RWPE2 (cell line): ENCODE data around the gene GAN.

Experiments
- ATAC-seq: fragments of 200-7000 bp; cut with Tn5 transposase; 3 replicates; pipeline ENCODE4 v1.9.1; 2021; ENCODE audit warnings: low read depth
- DNase-seq: peaks from one replicate; pipeline ENCODE4 v3.0.0-alpha.2; 2020; ENCODE audit warnings: low spot score
- H3K27ac ChIP-seq: fragments of 450-650 bp; 2 replicates; pipeline ENCODE4 v1.5.1; 2017; ENCODE audit warnings: mild to moderate bottlenecking; ENCODE audit not compliant: poor library complexity, severe bottlenecking
- H3K27me3 ChIP-seq: fragments of 250-450 bp; sonication (Bioruptor Pico); 2 replicates; pipeline ENCODE4 v1.5.1; 2021; ENCODE audit warnings: mild to moderate bottlenecking, moderate library complexity; ENCODE audit not compliant: insufficient read depth, poor library complexity, severe bottlenecking
- H3K36me3 ChIP-seq: fragments of 250-450 bp; sonication (Bioruptor Pico); 2 replicates; pipeline ENCODE4 v1.5.1; 2020; ENCODE audit warnings: low read depth, mild to moderate bottlenecking, moderate library complexity
- H3K4me1 ChIP-seq: fragments of 250-450 bp; sonication (Bioruptor Pico); 2 replicates; pipeline ENCODE4 v1.5.1; 2021; ENCODE audit warnings: mild to moderate bottlenecking, moderate library complexity; ENCODE audit not compliant: insufficient read depth, poor library complexity, severe bottlenecking
- H3K4me3 ChIP-seq: fragments of 250-450 bp; sonication (Bioruptor Pico); 2 replicates; pipeline ENCODE4 v1.5.1; 2021; ENCODE audit warnings: mild to moderate bottlenecking, moderate library complexity; ENCODE audit not compliant: severe bottlenecking
- H3K9me3 ChIP-seq: fragments of 250-450 bp; sonication (Bioruptor Pico); 2 replicates; pipeline ENCODE4 v1.5.1; 2021; ENCODE audit warnings: mild to moderate bottlenecking, moderate library complexity; ENCODE audit not compliant: severe bottlenecking
- TF ChIP-seq, protein P1 (sequence below): fragments of 450-650 bp; IDR thresholded peaks from one replicate; pipeline ENCODE4 v1.5.1; 2017; ENCODE audit warnings: mild to moderate bottlenecking, moderate library complexity; ENCODE audit not compliant: poor library complexity, severe bottlenecking

The GAN gene

DNA sequence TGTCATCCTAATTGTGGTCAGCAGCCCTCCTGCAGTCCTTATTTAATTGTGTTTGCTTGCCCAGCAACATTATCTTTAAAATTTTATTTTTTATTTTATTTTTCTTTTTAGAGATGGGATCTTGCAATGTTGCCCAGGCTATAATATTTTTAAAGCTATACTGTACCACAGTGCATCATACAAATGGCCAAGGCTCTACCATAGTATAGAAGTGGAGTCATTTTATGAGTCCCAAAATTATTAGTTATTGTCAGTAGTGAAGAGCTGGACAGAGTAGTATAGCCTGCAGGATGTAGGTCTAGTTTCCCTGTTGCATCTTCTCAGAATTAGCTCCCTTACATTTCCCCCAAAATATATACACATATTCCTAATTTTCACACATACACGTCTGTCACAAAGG is 44.1 kb downstream of the GAN start:
- Histone ChIP-seq H3K4me1 (no peaks in the 10 kb centered on the region), H3K36me3 (peaks cover 59% of the 10 kb centered on the region), H3K9me3 (no peaks in the 10 kb centered on the region), H3K27me3 (no peaks in the 10 kb centered on the region), H3K4me3 (no peak overlapping the region), H3K27ac (no peak overlapping the region)
- TF ChIP-seq, protein P1, sequence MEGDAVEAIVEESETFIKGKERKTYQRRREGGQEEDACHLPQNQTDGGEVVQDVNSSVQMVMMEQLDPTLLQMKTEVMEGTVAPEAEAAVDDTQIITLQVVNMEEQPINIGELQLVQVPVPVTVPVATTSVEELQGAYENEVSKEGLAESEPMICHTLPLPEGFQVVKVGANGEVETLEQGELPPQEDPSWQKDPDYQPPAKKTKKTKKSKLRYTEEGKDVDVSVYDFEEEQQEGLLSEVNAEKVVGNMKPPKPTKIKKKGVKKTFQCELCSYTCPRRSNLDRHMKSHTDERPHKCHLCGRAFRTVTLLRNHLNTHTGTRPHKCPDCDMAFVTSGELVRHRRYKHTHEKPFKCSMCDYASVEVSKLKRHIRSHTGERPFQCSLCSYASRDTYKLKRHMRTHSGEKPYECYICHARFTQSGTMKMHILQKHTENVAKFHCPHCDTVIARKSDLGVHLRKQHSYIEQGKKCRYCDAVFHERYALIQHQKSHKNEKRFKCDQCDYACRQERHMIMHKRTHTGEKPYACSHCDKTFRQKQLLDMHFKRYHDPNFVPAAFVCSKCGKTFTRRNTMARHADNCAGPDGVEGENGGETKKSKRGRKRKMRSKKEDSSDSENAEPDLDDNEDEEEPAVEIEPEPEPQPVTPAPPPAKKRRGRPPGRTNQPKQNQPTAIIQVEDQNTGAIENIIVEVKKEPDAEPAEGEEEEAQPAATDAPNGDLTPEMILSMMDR = no peak
- ATAC-seq (no peak), DNase-seq (no peak)

DNA sequence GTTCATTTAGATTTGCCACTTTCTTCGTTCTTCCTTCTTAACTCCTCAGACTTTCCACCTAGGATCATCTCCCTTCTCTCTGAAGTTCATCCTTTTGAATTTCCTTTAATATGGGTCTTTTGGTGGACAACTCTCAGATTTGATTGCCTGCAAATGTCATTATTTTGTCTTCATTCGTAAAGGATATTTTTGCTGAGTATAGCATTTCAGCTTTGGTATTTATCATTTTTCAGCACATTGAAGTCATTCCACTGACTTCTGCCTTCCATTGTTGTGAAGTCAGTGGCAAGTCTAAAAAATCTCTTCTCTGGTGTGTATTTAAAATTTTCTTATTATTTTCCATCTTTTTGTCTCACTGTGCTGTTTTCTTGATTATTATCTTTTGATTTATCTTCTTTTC is 45.4 kb downstream of the GAN start:
- Histone ChIP-seq H3K36me3 (peaks cover 64% of the 10 kb centered on the region), H3K4me3 (no peak overlapping the region), H3K9me3 (no peaks in the 10 kb centered on the region), H3K27ac (no peak overlapping the region), H3K27me3 (no peaks in the 10 kb centered on the region), H3K4me1 (no peaks in the 10 kb centered on the region)
- TF ChIP-seq, protein P1 = no peak
- DNase-seq = no peak
- no peak for ATAC-seq

DNA sequence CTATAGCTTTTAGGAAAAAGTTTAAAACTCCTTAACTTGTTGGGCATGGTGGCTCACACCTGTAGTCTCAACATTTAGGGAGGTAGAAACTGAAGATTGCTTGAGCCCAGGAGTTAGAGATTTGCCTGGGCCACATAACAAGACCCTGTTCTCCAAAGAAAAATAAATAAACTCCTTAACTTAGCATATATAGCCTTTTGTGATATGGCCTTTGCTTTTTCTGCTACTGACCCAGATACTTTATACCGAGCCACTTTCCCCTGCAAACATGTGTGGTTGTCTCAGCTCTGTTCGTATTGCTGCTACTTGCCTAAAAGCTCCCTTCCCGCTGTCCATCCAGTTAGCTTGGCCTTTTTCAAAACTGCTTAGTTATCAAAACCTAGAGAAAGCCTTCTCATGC is 51.0 kb downstream of the GAN start:
- H3K27me3 ChIP-seq = no peaks in the 10 kb centered on the region
- no peak for DNase-seq
- H3K9me3 ChIP-seq = no peaks in the 10 kb centered on the region
- H3K36me3 ChIP-seq = peaks cover 80% of the 10 kb centered on the region
- ATAC-seq = no peak
- H3K4me1 ChIP-seq = peaks cover under 1% of the 10 kb centered on the region
- TF ChIP-seq, protein P1 = no peak
- H3K27ac ChIP-seq = no peak overlapping the region
- no peak overlapping the region for H3K4me3 ChIP-seq

DNA sequence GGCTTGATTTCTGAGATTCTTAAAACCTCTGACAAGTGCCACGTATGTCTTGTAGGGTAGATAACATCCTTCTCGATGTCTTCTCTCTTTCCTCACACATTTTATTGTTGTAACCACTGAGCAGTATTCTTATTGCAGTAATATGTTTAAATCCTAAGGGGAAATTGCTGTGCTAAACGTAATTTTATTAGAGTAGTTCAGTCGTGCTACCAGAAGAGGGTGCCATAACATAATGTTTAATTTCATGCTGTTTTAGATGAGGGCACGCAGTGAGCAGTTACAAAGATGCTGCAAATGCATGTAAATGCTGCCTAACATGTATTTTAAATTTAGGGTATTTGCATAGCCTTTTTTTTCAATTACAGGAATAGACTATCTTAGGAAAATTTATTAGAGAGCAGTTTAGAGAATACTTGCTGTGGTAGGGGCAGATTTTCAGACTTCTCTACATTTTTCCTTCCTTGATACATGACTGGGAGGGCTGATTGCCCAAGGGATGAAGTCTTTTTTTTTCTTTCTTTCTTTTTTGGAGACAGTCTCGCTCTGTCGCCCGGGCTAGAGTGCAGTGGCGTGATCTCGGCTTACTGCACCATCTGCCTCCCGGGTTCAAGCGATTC is 51.7 kb downstream of the GAN start:
- ATAC-seq (peak; percentile 48; the same call in 2 of the 3 replicates), DNase-seq (no peak)
- peaks cover 84% of the 10 kb centered on the region for H3K36me3 ChIP-seq
- H3K27me3 ChIP-seq = no peaks in the 10 kb centered on the region
- H3K9me3 ChIP-seq = no peaks in the 10 kb centered on the region
- TF ChIP-seq, protein P1 = peak; percentile 86
- H3K27ac ChIP-seq = no peak overlapping the region
- H3K4me3 ChIP-seq = no peak overlapping the region
- H3K4me1 ChIP-seq = peaks cover 5% of the 10 kb centered on the region

DNA sequence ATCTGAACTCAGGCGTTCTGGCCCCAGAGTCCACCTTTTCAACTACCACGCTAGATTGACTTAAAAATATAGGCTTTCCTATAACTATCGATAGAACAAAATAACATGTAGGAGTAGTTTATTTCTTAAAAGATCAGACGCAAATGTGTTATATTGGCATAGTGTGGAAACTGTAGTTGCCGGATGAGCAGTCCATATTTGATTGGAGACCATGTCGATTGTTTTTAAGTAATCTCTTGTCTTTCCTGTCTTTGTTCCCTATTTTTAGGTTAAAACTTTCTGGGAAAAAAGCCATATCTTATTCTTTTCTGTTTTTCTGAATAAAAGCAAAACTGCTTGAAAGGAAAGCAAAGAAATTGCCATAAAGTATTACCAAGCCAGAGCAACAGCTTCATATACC is 53.1 kb downstream of the GAN start:
- Histone ChIP-seq H3K27me3 (no peaks in the 10 kb centered on the region), H3K4me1 (peaks cover 5% of the 10 kb centered on the region), H3K36me3 (peaks cover 89% of the 10 kb centered on the region), H3K27ac (no peak overlapping the region), H3K9me3 (no peaks in the 10 kb centered on the region), H3K4me3 (no peak overlapping the region)
- ATAC-seq (no peak), DNase-seq (no peak)
- TF ChIP-seq, protein P1 = no peak
